HepG2 (cell line): ENCODE results near the gene SLC5A6.

Experiments used
- EZH2 ChIP-seq: conservative IDR thresholded peaks from 2 replicates; pipeline ENCODE4 v1.6.1; 2012; ENCODE audit warnings: mild to moderate bottlenecking, low read depth, low read length, moderate library complexity
- HOXA5 ChIP-seq: sonication (generic); formaldehyde crosslinking; IDR thresholded peaks from 2 replicates; pipeline ENCODE4 v1.4.0; 2020; ENCODE audit warnings: missing genetic modification reagents
- NONO ChIP-seq, 2 experiments: fragments of 450-650 bp in 1 of 2; sonication (generic) in 1 of 2; formaldehyde crosslinking in 1 of 2; IDR thresholded peaks in 1 of 2; conservative IDR thresholded peaks in 1 of 2; 2 replicates each; pipeline versions ENCODE4 v1.6.1 to v1.8.0; 2017 to 2022; ENCODE audit warnings: mild to moderate bottlenecking in 1 of 2, missing genetic modification reagents in 1 of 2, moderate library complexity in 1 of 2
- RXRA ChIP-seq: sonication (generic); formaldehyde crosslinking; IDR thresholded peaks from 2 replicates; pipeline ENCODE4 v1.5.1; 2020; ENCODE audit warnings: missing genetic modification reagents
- SMARCE1 ChIP-seq: fragments of 450-650 bp; IDR thresholded peaks from 2 replicates; pipeline ENCODE4 v1.6.1; 2017; ENCODE audit warnings: borderline replicate concordance
- ZBTB7A ChIP-seq: sonication (generic); formaldehyde crosslinking; IDR thresholded peaks from 2 replicates; pipeline ENCODE4 v1.8.0; 2022; ENCODE audit warnings: mild to moderate bottlenecking, missing genetic modification reagents
- ZFP1 ChIP-seq: IDR thresholded peaks from 2 replicates; pipeline ENCODE4 v1.6.1; 2016
- ZNF124 ChIP-seq: sonication (generic); formaldehyde crosslinking; IDR thresholded peaks from 2 replicates; pipeline ENCODE4 v1.4.0; 2020; ENCODE audit warnings: missing genetic modification reagents
- TF ChIP-seq, protein P1 (sequence below): sonication (generic); formaldehyde crosslinking; IDR thresholded peaks from 2 replicates; pipeline ENCODE4 v1.5.0; 2020; ENCODE audit warnings: mild to moderate bottlenecking, missing genetic modification reagents, moderate library complexity
- TF ChIP-seq, protein P2 (sequence below): sonication (generic); formaldehyde crosslinking; IDR thresholded peaks from 2 replicates; pipeline ENCODE4 v1.4.0; 2020; ENCODE audit warnings: missing genetic modification reagents

- TF ChIP-seq NONO (IDR thresholded peaks at IDR 0.05) (no peak), NONO (CRISPR knock-in tag; conservative IDR thresholded peaks at IDR 0.05) (no peak), ZFP1 (CRISPR knock-in tag) (no peak), RXRA (CRISPR knock-in tag) (no peak), HOXA5 (CRISPR knock-in tag) (no peak), SMARCE1 (no peak), ZBTB7A (no peak), EZH2 (no peak), ZNF124 (CRISPR knock-in tag) (no peak)
- TF ChIP-seq, protein P1, sequence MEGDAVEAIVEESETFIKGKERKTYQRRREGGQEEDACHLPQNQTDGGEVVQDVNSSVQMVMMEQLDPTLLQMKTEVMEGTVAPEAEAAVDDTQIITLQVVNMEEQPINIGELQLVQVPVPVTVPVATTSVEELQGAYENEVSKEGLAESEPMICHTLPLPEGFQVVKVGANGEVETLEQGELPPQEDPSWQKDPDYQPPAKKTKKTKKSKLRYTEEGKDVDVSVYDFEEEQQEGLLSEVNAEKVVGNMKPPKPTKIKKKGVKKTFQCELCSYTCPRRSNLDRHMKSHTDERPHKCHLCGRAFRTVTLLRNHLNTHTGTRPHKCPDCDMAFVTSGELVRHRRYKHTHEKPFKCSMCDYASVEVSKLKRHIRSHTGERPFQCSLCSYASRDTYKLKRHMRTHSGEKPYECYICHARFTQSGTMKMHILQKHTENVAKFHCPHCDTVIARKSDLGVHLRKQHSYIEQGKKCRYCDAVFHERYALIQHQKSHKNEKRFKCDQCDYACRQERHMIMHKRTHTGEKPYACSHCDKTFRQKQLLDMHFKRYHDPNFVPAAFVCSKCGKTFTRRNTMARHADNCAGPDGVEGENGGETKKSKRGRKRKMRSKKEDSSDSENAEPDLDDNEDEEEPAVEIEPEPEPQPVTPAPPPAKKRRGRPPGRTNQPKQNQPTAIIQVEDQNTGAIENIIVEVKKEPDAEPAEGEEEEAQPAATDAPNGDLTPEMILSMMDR (CRISPR knock-in tag): no peak
- TF ChIP-seq, protein P2, sequence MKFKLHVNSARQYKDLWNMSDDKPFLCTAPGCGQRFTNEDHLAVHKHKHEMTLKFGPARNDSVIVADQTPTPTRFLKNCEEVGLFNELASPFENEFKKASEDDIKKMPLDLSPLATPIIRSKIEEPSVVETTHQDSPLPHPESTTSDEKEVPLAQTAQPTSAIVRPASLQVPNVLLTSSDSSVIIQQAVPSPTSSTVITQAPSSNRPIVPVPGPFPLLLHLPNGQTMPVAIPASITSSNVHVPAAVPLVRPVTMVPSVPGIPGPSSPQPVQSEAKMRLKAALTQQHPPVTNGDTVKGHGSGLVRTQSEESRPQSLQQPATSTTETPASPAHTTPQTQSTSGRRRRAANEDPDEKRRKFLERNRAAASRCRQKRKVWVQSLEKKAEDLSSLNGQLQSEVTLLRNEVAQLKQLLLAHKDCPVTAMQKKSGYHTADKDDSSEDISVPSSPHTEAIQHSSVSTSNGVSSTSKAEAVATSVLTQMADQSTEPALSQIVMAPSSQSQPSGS (CRISPR knock-in tag): no peak
Measured at GRCh38 chr2:27240406-27240805, 28.3 kb upstream of the SLC5A6 start.
